ENCODE data around the gene FAHD1. TPM values are rescaled to one million over a fixed set of nuclear protein-coding genes. Genes with fewer than 3 reads are reported as not detected.

The FAHD1 gene
- total and polyA plus RNA-seq, 2 donors (not counting 1 experiment from before 2014, with no cell fraction given): 28.3 to 78.3 TPM

DNA sequence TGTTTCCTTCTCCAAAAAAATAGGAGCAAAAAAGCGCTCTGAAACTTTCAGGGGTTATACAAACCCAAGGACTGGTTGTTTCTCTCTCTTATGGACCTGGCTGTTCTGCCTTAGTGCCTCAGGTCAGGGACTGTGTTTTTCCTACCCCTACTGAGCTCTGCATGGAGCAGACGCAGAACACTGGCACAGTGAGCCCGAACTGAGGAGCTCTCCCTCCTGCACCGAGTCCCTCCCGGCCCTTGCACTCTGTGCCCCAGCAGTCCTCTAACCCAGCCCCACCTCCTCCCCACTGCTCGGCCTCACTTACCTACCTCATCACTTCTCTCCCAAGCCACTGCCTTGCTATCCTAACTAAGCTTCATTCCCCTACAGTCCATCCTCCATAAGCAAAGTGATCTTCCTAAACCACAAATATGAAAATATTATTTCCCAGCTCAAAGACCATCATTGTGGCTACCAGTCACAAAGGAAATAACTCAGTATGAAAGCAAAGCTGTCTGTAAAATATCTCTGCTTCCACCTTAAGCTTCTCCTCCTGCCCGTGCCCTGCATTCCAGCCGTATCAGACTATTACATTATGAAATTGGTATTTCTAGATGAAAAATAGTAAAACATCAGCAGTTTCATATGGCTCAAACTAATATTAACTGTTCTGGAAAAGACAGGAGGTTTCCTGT is 31.3 kb downstream of the FAHD1 start:
- TF ChIP-seq, protein P1, sequence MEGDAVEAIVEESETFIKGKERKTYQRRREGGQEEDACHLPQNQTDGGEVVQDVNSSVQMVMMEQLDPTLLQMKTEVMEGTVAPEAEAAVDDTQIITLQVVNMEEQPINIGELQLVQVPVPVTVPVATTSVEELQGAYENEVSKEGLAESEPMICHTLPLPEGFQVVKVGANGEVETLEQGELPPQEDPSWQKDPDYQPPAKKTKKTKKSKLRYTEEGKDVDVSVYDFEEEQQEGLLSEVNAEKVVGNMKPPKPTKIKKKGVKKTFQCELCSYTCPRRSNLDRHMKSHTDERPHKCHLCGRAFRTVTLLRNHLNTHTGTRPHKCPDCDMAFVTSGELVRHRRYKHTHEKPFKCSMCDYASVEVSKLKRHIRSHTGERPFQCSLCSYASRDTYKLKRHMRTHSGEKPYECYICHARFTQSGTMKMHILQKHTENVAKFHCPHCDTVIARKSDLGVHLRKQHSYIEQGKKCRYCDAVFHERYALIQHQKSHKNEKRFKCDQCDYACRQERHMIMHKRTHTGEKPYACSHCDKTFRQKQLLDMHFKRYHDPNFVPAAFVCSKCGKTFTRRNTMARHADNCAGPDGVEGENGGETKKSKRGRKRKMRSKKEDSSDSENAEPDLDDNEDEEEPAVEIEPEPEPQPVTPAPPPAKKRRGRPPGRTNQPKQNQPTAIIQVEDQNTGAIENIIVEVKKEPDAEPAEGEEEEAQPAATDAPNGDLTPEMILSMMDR (conservative IDR thresholded peaks at IDR 0.05 in 1 of 2, IDR thresholded peaks at IDR 0.05 in 1 of 2; ENCODE audit: low read depth in 1 of 2, low read length in 2 of 2): no peak
- no peak for TF ChIP-seq EZH2 (IDR thresholded peaks at IDR 0.05; ENCODE audit: low read length, missing control alignments)
- Histone ChIP-seq H3K4me1 (ENCODE audit: control insufficient read depth, extremely low read depth, insufficient read depth, low read length) (no peaks in the 10 kb centered on the region), H2AFZ (ENCODE audit: low read length) (no peak overlapping the region), H3K4me3 (replicated peaks in 1 of 4; ENCODE audit: control extremely low read depth in 1 of 4, insufficient read depth in 1 of 4, low read depth in 3 of 4, low read length in 4 of 4) (no peak overlapping the region), H3K27me3 (ENCODE audit: control insufficient read depth, insufficient read depth, low read length) (peaks cover 33% of the 10 kb centered on the region), H3K36me3 (ENCODE audit: control insufficient read depth, insufficient read depth, low read length) (no peaks in the 10 kb centered on the region), H3K4me2 (ENCODE audit: extremely low read depth, insufficient read depth, low read length) (no peak overlapping the region), H3K27ac (ENCODE audit: insufficient read depth, low read length) (no peak overlapping the region), H4K20me1 (ENCODE audit: control insufficient read depth, extremely low read depth, insufficient read depth, low read length) (no peaks in the 10 kb centered on the region), H3K9me3 (ENCODE audit: control insufficient read depth, insufficient read depth, low read depth, low read length) (no peaks in the 10 kb centered on the region), H3K9ac (ENCODE audit: insufficient read depth, low read length) (no peak overlapping the region), H3K79me2 (ENCODE audit: control insufficient read depth, insufficient read depth, low read length) (no peaks in the 10 kb centered on the region)
- peak in 1 of 2 donors; percentile 15 for DNase-seq (ENCODE audit: low read depth in 2 of 2)

DNA sequence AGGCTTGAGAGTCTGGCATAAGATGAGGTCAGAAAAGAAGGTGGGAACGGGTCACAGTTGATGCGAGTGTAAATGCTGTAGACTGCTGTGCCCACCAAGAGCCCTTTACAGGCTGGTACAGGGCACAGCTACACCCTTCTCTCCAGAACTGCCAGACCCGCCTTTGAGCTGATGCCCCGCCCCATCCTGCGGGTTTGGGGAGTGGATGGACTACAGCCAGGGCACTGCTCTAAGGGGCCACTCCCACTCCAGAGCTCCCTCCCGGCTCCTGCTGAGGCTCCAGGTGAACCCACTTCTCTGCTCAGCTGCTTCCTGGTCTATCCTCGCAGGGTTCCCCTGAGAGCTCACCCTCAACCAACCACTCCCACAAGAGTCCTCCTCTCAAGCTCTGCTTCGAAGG is 32.6 kb downstream of the FAHD1 start:
- no peaks in the 10 kb centered on the region for H3K4me1 ChIP-seq (ENCODE audit: control insufficient read depth, extremely low read depth, insufficient read depth, low read length)
- H3K4me2 ChIP-seq (ENCODE audit: extremely low read depth, insufficient read depth, low read length): no peak overlapping the region
- H4K20me1 ChIP-seq (ENCODE audit: control insufficient read depth, extremely low read depth, insufficient read depth, low read length): no peaks in the 10 kb centered on the region
- H3K9ac ChIP-seq (ENCODE audit: insufficient read depth, low read length): no peak overlapping the region
- no peaks in the 10 kb centered on the region for H3K79me2 ChIP-seq (ENCODE audit: control insufficient read depth, insufficient read depth, low read length)
- H3K27ac ChIP-seq (ENCODE audit: insufficient read depth, low read length): no peak overlapping the region
- DNase-seq (ENCODE audit: low read depth in 2 of 2): no peak
- no peak overlapping the region for H2AFZ ChIP-seq (ENCODE audit: low read length)
- H3K4me3 ChIP-seq (replicated peaks in 1 of 4; ENCODE audit: control extremely low read depth in 1 of 4, insufficient read depth in 1 of 4, low read depth in 3 of 4, low read length in 4 of 4): no peak overlapping the region
- H3K27me3 ChIP-seq (ENCODE audit: control insufficient read depth, insufficient read depth, low read length): peaks cover 26% of the 10 kb centered on the region
- no peaks in the 10 kb centered on the region for H3K9me3 ChIP-seq (ENCODE audit: control insufficient read depth, insufficient read depth, low read depth, low read length)
- no peaks in the 10 kb centered on the region for H3K36me3 ChIP-seq (ENCODE audit: control insufficient read depth, insufficient read depth, low read length)
- TF ChIP-seq, protein P1 (conservative IDR thresholded peaks at IDR 0.05 in 1 of 2, IDR thresholded peaks at IDR 0.05 in 1 of 2; ENCODE audit: low read depth in 1 of 2, low read length in 2 of 2): no peak
- TF ChIP-seq EZH2 (IDR thresholded peaks at IDR 0.05; ENCODE audit: low read length, missing control alignments): peak; percentile 31

DNA sequence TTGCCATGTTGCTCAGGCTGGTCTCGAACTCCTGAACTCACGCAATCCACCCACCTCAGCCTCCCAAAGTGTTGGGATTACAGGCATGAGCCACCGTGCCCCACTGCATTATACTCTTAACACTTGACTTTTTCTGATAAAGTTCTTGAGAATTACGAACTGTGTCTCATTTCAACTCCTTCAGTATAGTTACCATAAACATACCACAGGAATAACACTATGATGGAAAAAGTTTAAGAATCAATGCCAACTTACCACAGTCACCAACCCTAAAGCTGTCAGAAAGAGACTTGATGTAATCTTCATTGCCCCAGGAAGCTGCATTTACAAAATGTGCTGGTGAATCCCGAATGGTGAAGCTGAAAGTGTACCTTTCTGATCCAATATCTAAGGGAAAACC is 34.7 kb downstream of the FAHD1 start:
- no peak overlapping the region for H3K4me2 ChIP-seq (ENCODE audit: extremely low read depth, insufficient read depth, low read length)
- peaks cover 26% of the 10 kb centered on the region for H3K27me3 ChIP-seq (ENCODE audit: control insufficient read depth, insufficient read depth, low read length)
- H4K20me1 ChIP-seq (ENCODE audit: control insufficient read depth, extremely low read depth, insufficient read depth, low read length): no peaks in the 10 kb centered on the region
- no peak for DNase-seq (ENCODE audit: low read depth in 2 of 2)
- H3K36me3 ChIP-seq (ENCODE audit: control insufficient read depth, insufficient read depth, low read length): no peaks in the 10 kb centered on the region
- no peaks in the 10 kb centered on the region for H3K79me2 ChIP-seq (ENCODE audit: control insufficient read depth, insufficient read depth, low read length)
- no peak overlapping the region for H3K4me3 ChIP-seq (replicated peaks in 1 of 4; ENCODE audit: control extremely low read depth in 1 of 4, insufficient read depth in 1 of 4, low read depth in 3 of 4, low read length in 4 of 4)
- no peaks in the 10 kb centered on the region for H3K4me1 ChIP-seq (ENCODE audit: control insufficient read depth, extremely low read depth, insufficient read depth, low read length)
- no peaks in the 10 kb centered on the region for H3K9me3 ChIP-seq (ENCODE audit: control insufficient read depth, insufficient read depth, low read depth, low read length)
- no peak overlapping the region for H2AFZ ChIP-seq (ENCODE audit: low read length)
- no peak for TF ChIP-seq EZH2 (IDR thresholded peaks at IDR 0.05; ENCODE audit: low read length, missing control alignments)
- TF ChIP-seq, protein P1 (conservative IDR thresholded peaks at IDR 0.05 in 1 of 2, IDR thresholded peaks at IDR 0.05 in 1 of 2; ENCODE audit: low read depth in 1 of 2, low read length in 2 of 2): no peak
- no peak overlapping the region for H3K9ac ChIP-seq (ENCODE audit: insufficient read depth, low read length)
- no peak overlapping the region for H3K27ac ChIP-seq (ENCODE audit: insufficient read depth, low read length)
